ENCODE results near the gene RANBP3.

DNA sequence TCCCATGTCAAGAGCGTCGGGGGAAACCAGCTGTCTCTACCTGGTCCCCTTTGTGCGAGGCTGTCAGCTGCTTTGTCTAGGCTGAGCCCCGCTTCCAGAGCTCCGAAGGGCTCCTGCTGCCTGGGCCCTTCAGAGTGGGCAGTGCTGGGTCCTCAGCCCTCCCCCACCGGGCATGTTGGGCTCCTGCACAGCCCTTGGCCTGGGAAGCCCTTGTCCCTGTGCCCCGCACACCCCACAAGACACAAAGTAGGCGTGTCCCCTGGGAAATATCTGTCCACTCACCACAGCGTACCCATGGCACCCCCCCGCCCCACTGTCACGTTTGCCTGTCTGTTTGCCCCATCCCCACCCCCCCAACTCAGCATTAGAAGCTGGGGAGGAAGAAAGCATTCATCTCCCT, 39.6 kb upstream of the RANBP3 start:
- TF ChIP-seq, protein P1, sequence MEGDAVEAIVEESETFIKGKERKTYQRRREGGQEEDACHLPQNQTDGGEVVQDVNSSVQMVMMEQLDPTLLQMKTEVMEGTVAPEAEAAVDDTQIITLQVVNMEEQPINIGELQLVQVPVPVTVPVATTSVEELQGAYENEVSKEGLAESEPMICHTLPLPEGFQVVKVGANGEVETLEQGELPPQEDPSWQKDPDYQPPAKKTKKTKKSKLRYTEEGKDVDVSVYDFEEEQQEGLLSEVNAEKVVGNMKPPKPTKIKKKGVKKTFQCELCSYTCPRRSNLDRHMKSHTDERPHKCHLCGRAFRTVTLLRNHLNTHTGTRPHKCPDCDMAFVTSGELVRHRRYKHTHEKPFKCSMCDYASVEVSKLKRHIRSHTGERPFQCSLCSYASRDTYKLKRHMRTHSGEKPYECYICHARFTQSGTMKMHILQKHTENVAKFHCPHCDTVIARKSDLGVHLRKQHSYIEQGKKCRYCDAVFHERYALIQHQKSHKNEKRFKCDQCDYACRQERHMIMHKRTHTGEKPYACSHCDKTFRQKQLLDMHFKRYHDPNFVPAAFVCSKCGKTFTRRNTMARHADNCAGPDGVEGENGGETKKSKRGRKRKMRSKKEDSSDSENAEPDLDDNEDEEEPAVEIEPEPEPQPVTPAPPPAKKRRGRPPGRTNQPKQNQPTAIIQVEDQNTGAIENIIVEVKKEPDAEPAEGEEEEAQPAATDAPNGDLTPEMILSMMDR (IDR thresholded peaks at IDR 0.05 in 4 of 5, conservative IDR thresholded peaks at IDR 0.05 in 1 of 5), result no peak
- TF ChIP-seq POLR2A (IDR thresholded peaks at IDR 0.05), result no peak

Measured in gastrocnemius medialis (tissue), 4 donors.